IMR-90 (cell line): ENCODE data around the gene CALU.

Experiments
- MAZ ChIP-seq: IDR thresholded peaks from 2 replicates; pipeline ENCODE4 v1.6.1; 2012; ENCODE audit warnings: low read depth, mild to moderate bottlenecking, low read length, improper control_type of control experiment, moderate library complexity, borderline replicate concordance
- MXI1 ChIP-seq: IDR thresholded peaks from 2 replicates; pipeline ENCODE4 v1.6.1; 2012; ENCODE audit warnings: low read depth, mild to moderate bottlenecking, low read length, moderate library complexity, borderline replicate concordance
- POLR2A ChIP-seq: IDR thresholded peaks from 2 replicates; pipeline ENCODE4 v1.6.1; 2012; ENCODE audit warnings: mild to moderate bottlenecking, low read depth, low read length
- RFX5 ChIP-seq: IDR thresholded peaks from 2 replicates; pipeline ENCODE4 v1.8.0; 2012; ENCODE audit warnings: low read depth, mild to moderate bottlenecking, low read length, moderate library complexity
- TF ChIP-seq, protein P1 (sequence below): conservative IDR thresholded peaks from 2 replicates; pipeline ENCODE4 v1.5.1; 2012; ENCODE audit warnings: mild to moderate bottlenecking, low read depth, low read length, improper control_type of control experiment

DNA sequence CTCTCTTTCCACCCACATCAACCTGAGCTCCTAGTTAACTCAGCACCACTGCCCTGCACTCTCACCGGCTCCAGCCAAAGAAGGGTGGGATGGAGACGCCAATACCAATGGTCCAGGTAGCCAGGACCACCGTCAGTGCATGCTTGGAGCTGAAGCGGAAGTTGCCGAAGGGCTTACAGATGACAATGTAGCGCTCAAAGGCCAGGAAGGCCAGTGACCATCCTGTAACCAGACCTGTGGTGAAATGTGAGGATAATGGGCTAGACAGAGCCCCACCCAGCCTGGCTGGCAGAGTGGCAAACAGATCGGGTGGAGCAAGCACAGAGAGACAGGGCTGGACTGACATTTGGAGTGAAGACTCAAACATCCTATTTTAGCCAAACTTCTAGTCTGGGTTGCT is 35.8 kb downstream of the CALU start:
- no peak for TF ChIP-seq MAZ
- TF ChIP-seq POLR2A: no peak
- TF ChIP-seq, protein P1, sequence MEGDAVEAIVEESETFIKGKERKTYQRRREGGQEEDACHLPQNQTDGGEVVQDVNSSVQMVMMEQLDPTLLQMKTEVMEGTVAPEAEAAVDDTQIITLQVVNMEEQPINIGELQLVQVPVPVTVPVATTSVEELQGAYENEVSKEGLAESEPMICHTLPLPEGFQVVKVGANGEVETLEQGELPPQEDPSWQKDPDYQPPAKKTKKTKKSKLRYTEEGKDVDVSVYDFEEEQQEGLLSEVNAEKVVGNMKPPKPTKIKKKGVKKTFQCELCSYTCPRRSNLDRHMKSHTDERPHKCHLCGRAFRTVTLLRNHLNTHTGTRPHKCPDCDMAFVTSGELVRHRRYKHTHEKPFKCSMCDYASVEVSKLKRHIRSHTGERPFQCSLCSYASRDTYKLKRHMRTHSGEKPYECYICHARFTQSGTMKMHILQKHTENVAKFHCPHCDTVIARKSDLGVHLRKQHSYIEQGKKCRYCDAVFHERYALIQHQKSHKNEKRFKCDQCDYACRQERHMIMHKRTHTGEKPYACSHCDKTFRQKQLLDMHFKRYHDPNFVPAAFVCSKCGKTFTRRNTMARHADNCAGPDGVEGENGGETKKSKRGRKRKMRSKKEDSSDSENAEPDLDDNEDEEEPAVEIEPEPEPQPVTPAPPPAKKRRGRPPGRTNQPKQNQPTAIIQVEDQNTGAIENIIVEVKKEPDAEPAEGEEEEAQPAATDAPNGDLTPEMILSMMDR: no peak
- TF ChIP-seq MXI1: no peak
- no peak for TF ChIP-seq RFX5
